ENCODE data around the gene MAST4. TPM values are rescaled to one million over a fixed set of nuclear protein-coding genes. Genes with fewer than 3 reads are reported as not detected.

The MAST4 gene
- total RNA-seq, 1 donor: 23.2 TPM

- no peak for TF ChIP-seq CTCF (IDR thresholded peaks at IDR 0.05; ENCODE audit: insufficient read depth, low read length)
- DNase-seq (ENCODE audit: low read depth): no peak
- H3K4me3 ChIP-seq (ENCODE audit: low read depth, low read length): no peak overlapping the region
These were observed 582.8 kb downstream of the MAST4 start for GRCh38 chr5:67178966-67179365.

- no peak for DNase-seq (ENCODE audit: low read depth)
- H3K4me3 ChIP-seq (ENCODE audit: low read depth, low read length): no peak overlapping the region
- no peak for TF ChIP-seq CTCF (IDR thresholded peaks at IDR 0.05; ENCODE audit: insufficient read depth, low read length)
These were observed 583.6 kb downstream of the MAST4 start for GRCh38 chr5:67179697-67180361.

GRCh38 chr5:67181648-67182221 lies 585.5 kb downstream of the MAST4 start:
- H3K4me3 ChIP-seq (ENCODE audit: low read depth, low read length): no peak overlapping the region
- no peak for DNase-seq (ENCODE audit: low read depth)
- TF ChIP-seq CTCF (IDR thresholded peaks at IDR 0.05; ENCODE audit: insufficient read depth, low read length): no peak

- no peak for TF ChIP-seq CTCF (IDR thresholded peaks at IDR 0.05; ENCODE audit: insufficient read depth, low read length)
- peak; percentile 72 for DNase-seq (ENCODE audit: low read depth)
- no peak overlapping the region for H3K4me3 ChIP-seq (ENCODE audit: low read depth, low read length)
These were observed 586.2 kb downstream of the MAST4 start for GRCh38 chr5:67182301-67182790.

- no peak for DNase-seq (ENCODE audit: low read depth)
- no peak for TF ChIP-seq CTCF (IDR thresholded peaks at IDR 0.05; ENCODE audit: insufficient read depth, low read length)
- H3K4me3 ChIP-seq (ENCODE audit: low read depth, low read length): no peak overlapping the region
These were observed 587.7 kb downstream of the MAST4 start for GRCh38 chr5:67183859-67184258.

- TF ChIP-seq CTCF (IDR thresholded peaks at IDR 0.05; ENCODE audit: insufficient read depth, low read length): no peak
- no peak for DNase-seq (ENCODE audit: low read depth)
- H3K4me3 ChIP-seq (ENCODE audit: low read depth, low read length): no peak overlapping the region
These were observed 591.0 kb downstream of the MAST4 start for GRCh38 chr5:67187006-67187715.

Data from fibroblast of the aortic adventitia (primary cell).